Heart right ventricle (tissue), 16 donors: Measurements from ENCODE around the gene R3HCC1L. TPM values are rescaled to one million over a fixed set of nuclear protein-coding genes. Genes with fewer than 3 reads are reported as not detected.

ENCODE experiments used
- ATAC-seq, 8 donors: fragments of 200-7000 bp; cut with Tn5 transposase; one replicate each; pipeline ENCODE4 v1.9.1; 2020; ENCODE audit warnings: mild to moderate bottlenecking in 8 of 8, moderate library complexity in 8 of 8, moderate number of reproducible peaks in 1 of 8
- DNase-seq, 2 donors: peaks; one replicate each; pipeline ENCODE4 v3.0.0-alpha.2; 2020
- H3K27ac ChIP-seq, 10 donors: fragments of 200-600 bp; sonication (generic) in 2 of 10; one replicate each; pipeline versions ENCODE4 v1.5.0 to v1.8.0; 2020 to 2022; ENCODE audit warnings: mild to moderate bottlenecking in 3 of 10
- H3K27me3 ChIP-seq, 7 donors: fragments of 200-600 bp; one replicate each; pipeline ENCODE4 v1.8.0; 2021 to 2022; ENCODE audit warnings: mild to moderate bottlenecking in 2 of 7
- H3K36me3 ChIP-seq, 9 donors: fragments of 200-600 bp; sonication (generic) in 1 of 9; one replicate each; pipeline versions ENCODE4 v1.5.0 to v1.8.0; 2020 to 2022; ENCODE audit warnings: mild to moderate bottlenecking in 2 of 9
- H3K4me1 ChIP-seq, 9 donors: fragments of 200-600 bp; sonication (generic) in 1 of 9; one replicate each; pipeline versions ENCODE4 v1.5.0 to v1.8.0; 2020 to 2022; ENCODE audit warnings: mild to moderate bottlenecking in 4 of 9
- H3K4me3 ChIP-seq, 10 donors: fragments of 200-600 bp; sonication (generic) in 2 of 10; one replicate each; pipeline versions ENCODE4 v1.5.0 to v1.8.0; 2020 to 2022; ENCODE audit warnings: mild to moderate bottlenecking in 7 of 10, moderate library complexity in 2 of 10
- H3K9me3 ChIP-seq, 11 donors: fragments of 200-600 bp in 10 of 11; sonication (generic) in 2 of 11; one replicate each; pipeline versions ENCODE4 v1.5.0 to v1.8.0; 2013 to 2022; ENCODE audit warnings: mild to moderate bottlenecking in 2 of 11, control low read depth in 1 of 11, moderate library complexity in 1 of 11
- CTCF ChIP-seq, 9 donors: fragments of 200-600 bp; sonication (generic) in 2 of 9; IDR thresholded peaks; one replicate each; pipeline versions ENCODE4 v1.5.0 to v1.8.0; 2021 to 2022; ENCODE audit warnings: antibody characterized with exemption in 9 of 9, mild to moderate bottlenecking in 5 of 9, moderate library complexity in 1 of 9
- WGBS, 2 donors: extraction: QIAGEN DNeasy Blood & Tissue Kit; methylation state at CpG; one replicate each; pipeline ENCODE4 v1.1.7; 2013; ENCODE audit warnings: inconsistent platforms in 1 of 2; 5-methylcytosine and 5-hydroxymethylcytosine counted together
- intact Hi-C, 10 donors: fragments of 100-400 bp; cut with DNase I; formaldehyde crosslinking; loops; one replicate each; pipeline versions ENCODE4 v1.11.1 to v1.14.2; 2022
- polyA plus RNA-seq, 2 donors: library from polyadenylated mRNA; stranded (reverse); fragments of 200-250 nt; gene quantifications; one replicate each; pipeline ENCODE4 v1.2.3, GENCODE V29; 2013
- total RNA-seq, 10 donors: library from RNA; stranded (reverse); fragmentation: NEBNext Ultra II Directional in 3 of 10; extraction: Animal tissue kit (Norgen Biotek cat#: 25700) in 3 of 10; gene quantifications; one replicate each; pipeline versions ENCODE4 v1.2.1 to v1.2.4, GENCODE V29; 2021 to 2023
- donor health status: Arrhythmogenic right ventricular cardiomyopathy.
- donor health status: ischemic (EF 13 %, LVEDD 7.1; RV severe dilation, severe dysfunction).
- donor health status: healthy with polysubstance abuse.
- donor health status: DM: no; HTN: yes; CAD: no.
- donor health status: DM: no; HTN: no; CAD: no.
- donor health status: ischemic (EF 25% LVEDD 6.9; RV normal size, moderate dysfunction).
- donor health status: ischemic (EF 25% LVEDD 5.7; RV mildly dilated, moderate dysfunction).
- donor health status: healthy.
- donor health status: DM: yes; HTN: yes; CAD: no.
- donor health status: Ischemic cardiomyopathy.
- donor health status: ischemic (EF 35%, LVEDD 5.7; RV mildly dilated, moderate dysfunction).
- donor health status: nonischemic (EF 11% LVEDD 7.7; RV severe dilation, severe dysfunction).
- donor health status: DM: yes; HTN: yes; CAD: no.
- donor health status: PGD.
- donor health status: ischemic (EF 29% LVEDD 5.4; RV normal size, mild dysfunction).
- donor health status: nonischemic (EF 23%, LVEDD 6.1; RV moderate dilation, normal function).

R3HCC1L gene
- total and polyA plus RNA-seq, 12 donors = 3.3 to 6.9 (median 5.2) TPM

- intact Hi-C loops = loop anchor here in 3 of 10 donors (5.0 to 10.0 kb wide), 2 partner anchors 38 to 145 kb away; partner anchors contain the start of gene PYROXD2 (in 2 of the 3)
- ATAC-seq = peak; percentile 78 to 96 (median 92)
- H3K4me3 ChIP-seq = peak overlapping the region in 2 of 10 donors; percentile 14 to 59
- H3K9me3 ChIP-seq = no peaks in the 10 kb centered on the region
- no peak for TF ChIP-seq CTCF (IDR thresholded peaks at IDR 0.05)
- 11 to 15% methylated on average over 8 of the region's 8 CpGs for WGBS, 2 donors
- H3K27me3 ChIP-seq = peaks cover 0 to 35% (median 0%) of the 10 kb centered on the region in 7 donors
- peak; percentile 84 to 86 for DNase-seq
- H3K36me3 ChIP-seq = no peaks in the 10 kb centered on the region
- H3K4me1 ChIP-seq = peaks cover 13 to 35% (median 28%) of the 10 kb centered on the region in 9 donors
- peak overlapping the region in 9 of 10 donors; percentile 64 to 92 (median 83) for H3K27ac ChIP-seq
Measured at GRCh38 chr10:98269435-98269912, 135.0 kb downstream of the R3HCC1L start.

GRCh38 chr10:98270073-98270740 is 135.8 kb downstream of the R3HCC1L start:
- no peak for DNase-seq
- H3K9me3 ChIP-seq = no peaks in the 10 kb centered on the region
- ATAC-seq = peak in 1 of 8 donors; percentile 1
- peaks cover 13 to 35% (median 28%) of the 10 kb centered on the region in 9 donors for H3K4me1 ChIP-seq
- H3K27ac ChIP-seq = peak overlapping the region in 8 of 10 donors; percentile 53 to 92 (median 84)
- intact Hi-C loops = no loop called here
- no peak for TF ChIP-seq CTCF (IDR thresholded peaks at IDR 0.05)
- 28 to 36% methylated on average over 10 of the region's 10 CpGs for WGBS, 2 donors
- peak overlapping the region in 1 of 10 donors; percentile 14 for H3K4me3 ChIP-seq
- peaks cover 0 to 35% (median 0%) of the 10 kb centered on the region in 7 donors for H3K27me3 ChIP-seq
- no peaks in the 10 kb centered on the region for H3K36me3 ChIP-seq

- no peak overlapping the region for H3K4me3 ChIP-seq
- H3K27ac ChIP-seq = peak overlapping the region in 1 of 10 donors; percentile 88
- ATAC-seq = no peak
- H3K9me3 ChIP-seq = no peaks in the 10 kb centered on the region
- TF ChIP-seq CTCF (IDR thresholded peaks at IDR 0.05) = no peak
- intact Hi-C loops = no loop called here
- no peaks in the 10 kb centered on the region for H3K36me3 ChIP-seq
- peaks cover 13 to 35% (median 28%) of the 10 kb centered on the region in 9 donors for H3K4me1 ChIP-seq
- H3K27me3 ChIP-seq = peaks cover 0 to 35% (median 0%) of the 10 kb centered on the region in 7 donors
- no peak for DNase-seq
- 81 to 82% methylated on average over 2 of the region's 2 CpGs for WGBS, 2 donors
Measured at GRCh38 chr10:98270786-98271185, 136.3 kb downstream of the R3HCC1L start.

- Histone ChIP-seq H3K9me3 (no peaks in the 10 kb centered on the region), H3K27ac (no peak overlapping the region), H3K4me3 (no peak overlapping the region), H3K36me3 (no peaks in the 10 kb centered on the region), H3K27me3 (peaks cover 0 to 23% (median 0%) of the 10 kb centered on the region in 7 donors), H3K4me1 (peaks cover 13 to 31% (median 25%) of the 10 kb centered on the region in 9 donors)
- no peak for ATAC-seq
- 87 to 90% methylated on average over 8 of the region's 8 CpGs for WGBS, 2 donors
- DNase-seq = no peak
- TF ChIP-seq CTCF (IDR thresholded peaks at IDR 0.05) = no peak
- intact Hi-C loops = no loop called here
Measured at GRCh38 chr10:98272245-98272644, 137.8 kb downstream of the R3HCC1L start.
